Mucosa of descending colon (tissue), 3 donors: ENCODE measurements around the gene CHRD. TPM values are rescaled to one million over a fixed set of nuclear protein-coding genes. Genes with fewer than 3 reads are reported as not detected.
A peak's percentile ranks its signal among the peaks of the same experiment; 100 is the strongest.

Source experiments
- ATAC-seq: fragments of 200-7000 bp; cut with Tn5 transposase; one replicate; pipeline ENCODE4 v1.9.1; 2020; ENCODE audit warnings: mild to moderate bottlenecking, moderate library complexity
- DNase-seq, 3 donors: peaks; one replicate each; pipeline ENCODE4 v3.0.0-alpha.2; 2020
- H3K36me3 ChIP-seq: fragments of 200-600 bp; one replicate; pipeline ENCODE4 v1.8.0; 2021; ENCODE audit warnings: low read depth, mild to moderate bottlenecking
- H3K4me1 ChIP-seq: fragments of 200-600 bp; one replicate; pipeline ENCODE4 v1.8.0; 2021; ENCODE audit warnings: low read depth, mild to moderate bottlenecking
- H3K4me3 ChIP-seq: fragments of 200-600 bp; one replicate; pipeline ENCODE4 v1.8.0; 2021; ENCODE audit warnings: mild to moderate bottlenecking
- H3K9me3 ChIP-seq: fragments of 200-600 bp; one replicate; pipeline ENCODE4 v1.8.0; 2021; ENCODE audit warnings: mild to moderate bottlenecking
- intact Hi-C, 2 donors: fragments of 100-400 bp; cut with DNase I in 1 of 2; cut with micrococcal nuclease in 1 of 2; formaldehyde crosslinking; loops; one replicate each; pipeline versions ENCODE4 v1.11.0 to v1.11.1; 2022; cut with DNase I, micrococcal nuclease
- total RNA-seq, 3 donors: library from RNA; stranded (reverse); fragmentation: NEBNext Ultra II Directional in 2 of 3; extraction: Animal tissue kit (Norgen Biotek cat#: 25700) in 2 of 3; gene quantifications; one replicate each; pipeline versions ENCODE4 v1.2.1 to v1.2.4, GENCODE V29; 2021 to 2023
- TF ChIP-seq, protein P1 (sequence below): fragments of 200-600 bp; IDR thresholded peaks from one replicate; pipeline ENCODE4 v1.8.0; 2022; ENCODE audit warnings: antibody characterized with exemption, mild to moderate bottlenecking
- donor health status: DM: no; HTN: no; CAD: no; lungs with moderate emphysema.
- donor health status: DM: no; HTN: no; CAD: no.
- donor health status: DM: no; HTN: yes; CAD: no.

The CHRD gene
- total RNA-seq, 3 donors from 2014 or later, result 1.1 to 8.7 (median 2.8) TPM

DNA sequence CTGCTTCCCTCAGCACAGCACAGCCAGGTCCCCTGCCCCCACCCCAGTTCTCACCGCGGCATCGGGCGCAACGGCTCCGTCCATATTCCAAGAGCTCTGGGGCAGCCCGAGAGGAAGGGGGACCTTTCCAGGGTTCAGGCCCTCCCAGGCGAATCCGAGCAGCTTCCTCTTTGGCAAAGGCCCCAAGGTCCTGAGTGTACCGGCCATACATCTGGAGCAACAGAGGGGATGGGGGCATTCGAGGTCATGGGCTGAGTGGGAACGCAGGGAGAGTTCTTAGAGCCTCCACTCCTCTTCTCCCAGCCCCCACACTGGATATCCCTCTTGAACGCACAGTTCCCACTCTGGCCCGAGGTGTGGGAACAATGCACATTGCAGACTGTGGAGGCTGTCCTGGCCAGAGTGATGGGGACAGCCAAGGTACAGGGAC, 20.9 kb upstream of the CHRD start:
- TF ChIP-seq, protein P1, sequence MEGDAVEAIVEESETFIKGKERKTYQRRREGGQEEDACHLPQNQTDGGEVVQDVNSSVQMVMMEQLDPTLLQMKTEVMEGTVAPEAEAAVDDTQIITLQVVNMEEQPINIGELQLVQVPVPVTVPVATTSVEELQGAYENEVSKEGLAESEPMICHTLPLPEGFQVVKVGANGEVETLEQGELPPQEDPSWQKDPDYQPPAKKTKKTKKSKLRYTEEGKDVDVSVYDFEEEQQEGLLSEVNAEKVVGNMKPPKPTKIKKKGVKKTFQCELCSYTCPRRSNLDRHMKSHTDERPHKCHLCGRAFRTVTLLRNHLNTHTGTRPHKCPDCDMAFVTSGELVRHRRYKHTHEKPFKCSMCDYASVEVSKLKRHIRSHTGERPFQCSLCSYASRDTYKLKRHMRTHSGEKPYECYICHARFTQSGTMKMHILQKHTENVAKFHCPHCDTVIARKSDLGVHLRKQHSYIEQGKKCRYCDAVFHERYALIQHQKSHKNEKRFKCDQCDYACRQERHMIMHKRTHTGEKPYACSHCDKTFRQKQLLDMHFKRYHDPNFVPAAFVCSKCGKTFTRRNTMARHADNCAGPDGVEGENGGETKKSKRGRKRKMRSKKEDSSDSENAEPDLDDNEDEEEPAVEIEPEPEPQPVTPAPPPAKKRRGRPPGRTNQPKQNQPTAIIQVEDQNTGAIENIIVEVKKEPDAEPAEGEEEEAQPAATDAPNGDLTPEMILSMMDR, result no peak
- H3K36me3 ChIP-seq, result no peaks in the 10 kb centered on the region
- H3K9me3 ChIP-seq, result no peaks in the 10 kb centered on the region
- DNase-seq, result no peak
- ATAC-seq, result no peak
- H3K4me1 ChIP-seq, result peaks cover 17% of the 10 kb centered on the region
- H3K4me3 ChIP-seq, result no peak overlapping the region
- intact Hi-C loops, result no loop called here

DNA sequence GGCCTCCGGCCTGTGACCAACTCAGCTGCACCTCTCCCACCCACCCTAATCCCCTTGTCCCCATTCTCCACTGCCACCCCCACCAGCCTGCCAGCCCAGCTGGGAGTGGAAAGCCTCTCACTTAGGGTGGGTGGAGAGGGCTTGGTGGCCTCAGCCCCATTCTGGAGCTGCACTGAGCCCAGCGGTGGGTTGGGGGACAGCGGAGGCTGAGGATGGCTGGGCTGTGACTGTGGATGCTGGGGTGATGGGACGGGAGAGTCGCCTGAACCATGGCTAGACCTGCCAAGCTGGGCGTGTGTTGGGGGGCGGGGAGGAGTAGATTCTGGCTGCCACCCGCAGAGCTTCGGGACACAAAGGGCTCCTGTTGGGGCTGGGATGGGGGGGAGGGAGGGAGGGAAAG, 20.2 kb upstream of the CHRD start:
- no peak for ATAC-seq
- intact Hi-C loops, result no loop called here
- Histone ChIP-seq H3K9me3 (no peaks in the 10 kb centered on the region), H3K36me3 (no peaks in the 10 kb centered on the region), H3K4me1 (peaks cover 22% of the 10 kb centered on the region), H3K4me3 (no peak overlapping the region)
- DNase-seq, result peak in 1 of 3 donors; percentile 45
- TF ChIP-seq, protein P1, result no peak

DNA sequence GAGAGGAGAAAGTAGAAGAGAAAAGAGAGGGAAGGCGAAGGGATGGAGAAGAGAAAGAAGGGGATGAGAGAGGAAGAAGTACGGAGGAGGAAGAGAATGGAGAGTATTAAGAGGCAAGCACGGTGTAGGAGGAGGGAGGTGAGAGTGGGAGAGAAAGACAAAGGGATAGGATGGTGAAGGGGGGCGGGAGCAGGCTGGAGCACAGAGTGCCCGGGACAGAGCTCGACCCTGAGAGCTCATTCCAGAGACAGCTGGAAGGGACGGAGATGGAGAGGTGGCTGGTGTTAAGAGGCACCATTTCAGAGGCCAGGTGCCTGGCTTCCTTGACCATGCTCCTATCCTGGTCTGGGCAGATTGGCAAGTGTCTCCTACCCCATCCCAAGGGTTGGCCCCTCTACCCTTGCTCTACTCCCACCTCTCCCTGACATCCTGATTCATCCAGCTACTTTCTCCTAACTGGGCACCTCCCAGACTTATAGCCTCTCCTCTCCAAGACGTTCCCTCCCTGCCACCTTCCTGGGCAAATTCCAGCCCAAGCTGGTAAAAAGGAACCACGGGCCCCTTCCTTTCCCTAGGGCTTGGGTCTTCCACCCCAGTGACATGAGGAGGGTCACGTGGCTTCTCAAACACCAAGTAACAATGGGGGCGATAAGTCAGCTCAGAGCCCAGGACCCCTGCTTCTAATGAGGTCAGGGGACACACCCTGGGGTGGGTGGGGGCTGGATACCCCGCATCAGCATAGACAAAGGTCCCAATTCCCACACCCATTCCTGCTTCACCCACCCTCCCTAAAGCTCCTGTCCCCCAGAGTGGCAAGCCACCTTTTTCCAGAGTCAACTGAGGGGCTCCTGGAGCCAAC, 19.6 kb upstream of the CHRD start:
- intact Hi-C loops, result no loop called here
- TF ChIP-seq, protein P1, result no peak
- Histone ChIP-seq H3K4me1 (peaks cover 22% of the 10 kb centered on the region), H3K4me3 (peak overlapping the region; percentile 96), H3K36me3 (no peaks in the 10 kb centered on the region), H3K9me3 (no peaks in the 10 kb centered on the region)
- DNase-seq (peak in 2 of 3 donors; percentile 27), ATAC-seq (no peak)

- Histone ChIP-seq H3K4me1 (peaks cover 22% of the 10 kb centered on the region), H3K9me3 (no peaks in the 10 kb centered on the region), H3K36me3 (no peaks in the 10 kb centered on the region), H3K4me3 (peak overlapping the region; percentile 96)
- peak in 2 of 3 donors; percentile 40 to 68 for DNase-seq
- TF ChIP-seq, protein P1, result no peak
- intact Hi-C loops, result no loop called here
- ATAC-seq, result no peak
Observed at GRCh38 chr3:184360929-184361531, 18.8 kb upstream of the CHRD start.

- DNase-seq (peak; percentile 58 to 82 (median 79)), ATAC-seq (peak; percentile 64)
- H3K9me3 ChIP-seq, result no peaks in the 10 kb centered on the region
- peaks cover 22% of the 10 kb centered on the region for H3K4me1 ChIP-seq
- TF ChIP-seq, protein P1, result no peak
- peak within 1 kb of the TSS; percentile 96 for H3K4me3 ChIP-seq
- intact Hi-C loops, result no loop called here
- H3K36me3 ChIP-seq, result no peaks in the 10 kb centered on the region
Observed at GRCh38 chr3:184361532-184361931, 18.3 kb upstream of the CHRD start, which contains the start of the genes CLCN2 and POLR2H. Gene CLCN2, minus strand, starts transcription at chr3:184361605. Its CDS starts 126 bp downstream, at chr3:184361479. Gene POLR2H, plus strand, starts transcription at chr3:184361710. Its CDS starts 1,783 bp downstream, at chr3:184363493.
